Measurements from ENCODE around the gene ATP11A.
A peak's percentile ranks its signal among the peaks of the same experiment; 100 is the strongest.
"Not testable (repeated sequence)": the region's sequence is repeated elsewhere in the genome, so short reads cannot be mapped to it uniquely, and the experiment has no call there.

The ATP11A gene

GRCh38 chr13:112674412-112675365 lies 15.1 kb upstream of the ATP11A start:
- H3K79me2 ChIP-seq (ENCODE audit: low read length): no peaks in the 10 kb centered on the region
- TF ChIP-seq EZH2 (optimal IDR thresholded peaks at IDR 0.05; ENCODE audit: low read depth, low read length): no peak
- TF ChIP-seq, protein P1, sequence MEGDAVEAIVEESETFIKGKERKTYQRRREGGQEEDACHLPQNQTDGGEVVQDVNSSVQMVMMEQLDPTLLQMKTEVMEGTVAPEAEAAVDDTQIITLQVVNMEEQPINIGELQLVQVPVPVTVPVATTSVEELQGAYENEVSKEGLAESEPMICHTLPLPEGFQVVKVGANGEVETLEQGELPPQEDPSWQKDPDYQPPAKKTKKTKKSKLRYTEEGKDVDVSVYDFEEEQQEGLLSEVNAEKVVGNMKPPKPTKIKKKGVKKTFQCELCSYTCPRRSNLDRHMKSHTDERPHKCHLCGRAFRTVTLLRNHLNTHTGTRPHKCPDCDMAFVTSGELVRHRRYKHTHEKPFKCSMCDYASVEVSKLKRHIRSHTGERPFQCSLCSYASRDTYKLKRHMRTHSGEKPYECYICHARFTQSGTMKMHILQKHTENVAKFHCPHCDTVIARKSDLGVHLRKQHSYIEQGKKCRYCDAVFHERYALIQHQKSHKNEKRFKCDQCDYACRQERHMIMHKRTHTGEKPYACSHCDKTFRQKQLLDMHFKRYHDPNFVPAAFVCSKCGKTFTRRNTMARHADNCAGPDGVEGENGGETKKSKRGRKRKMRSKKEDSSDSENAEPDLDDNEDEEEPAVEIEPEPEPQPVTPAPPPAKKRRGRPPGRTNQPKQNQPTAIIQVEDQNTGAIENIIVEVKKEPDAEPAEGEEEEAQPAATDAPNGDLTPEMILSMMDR (IDR thresholded peaks at IDR 0.05; ENCODE audit: low read length): no peak
- TF ChIP-seq EZH2phosphoT487 (IDR thresholded peaks at IDR 0.05; ENCODE audit: low read length): no peak

GRCh38 chr13:112675366-112675756 lies 14.5 kb upstream of the ATP11A start:
- Histone ChIP-seq H2AFZ (ENCODE audit: low read length) (no peak overlapping the region), H3K9me2 (replicated peaks; ENCODE audit: insufficient read depth, low read length) (no peaks in the 10 kb centered on the region), H3F3A (ENCODE audit: insufficient read depth, low read length) (peaks cover 10% of the 10 kb centered on the region; the same call in 1 of the 2 replicates), H3K9me3 (replicated peaks; ENCODE audit: insufficient read depth, low read length) (no peaks in the 10 kb centered on the region), H3K79me2 (ENCODE audit: low read length) (no peaks in the 10 kb centered on the region), H3K4me3 (ENCODE audit: low read length) (no peak overlapping the region), H3K9ac (ENCODE audit: low read length) (no peak overlapping the region), H3K4me2 (ENCODE audit: low read depth, low read length) (no peak overlapping the region), H3K4me1 (ENCODE audit: low read length) (peaks cover 17% of the 10 kb centered on the region), H4K20me1 (ENCODE audit: insufficient read depth, low read length) (no peaks in the 10 kb centered on the region), H3K27ac (ENCODE audit: low read length) (no peak overlapping the region), H3K36me3 (replicated peaks; ENCODE audit: insufficient read depth, low read length) (no peaks in the 10 kb centered on the region), H3K27me3 (replicated peaks; ENCODE audit: insufficient read depth, low read length) (no peaks in the 10 kb centered on the region; the same call in 1 of the 2 replicates)
- no peak for DNase-seq
- TF ChIP-seq, protein P1 (IDR thresholded peaks at IDR 0.05; ENCODE audit: low read length): no peak
- TF ChIP-seq EZH2phosphoT487 (IDR thresholded peaks at IDR 0.05; ENCODE audit: low read length): no peak
- TF ChIP-seq EZH2 (optimal IDR thresholded peaks at IDR 0.05; ENCODE audit: low read depth, low read length): no peak

More at GRCh38 chr13:112674412-112675365, 15.1 kb upstream of the ATP11A start:
- no peak overlapping the region for H3K9ac ChIP-seq (ENCODE audit: low read length)
- H3K4me1 ChIP-seq (ENCODE audit: low read length): peaks cover 17% of the 10 kb centered on the region
- peak overlapping the region; percentile 57; the same call in 1 of the 2 replicates for H3K4me2 ChIP-seq (ENCODE audit: low read depth, low read length)
- H3K27me3 ChIP-seq (replicated peaks; ENCODE audit: insufficient read depth, low read length): no peaks in the 10 kb centered on the region; the same call in 1 of the 2 replicates
- H3K9me3 ChIP-seq (replicated peaks; ENCODE audit: insufficient read depth, low read length): no peaks in the 10 kb centered on the region
- peak overlapping the region; percentile 10; the same call in 1 of the 2 replicates for H3K27ac ChIP-seq (ENCODE audit: low read length)
- no peaks in the 10 kb centered on the region for H3K36me3 ChIP-seq (replicated peaks; ENCODE audit: insufficient read depth, low read length)
- H4K20me1 ChIP-seq (ENCODE audit: insufficient read depth, low read length): no peaks in the 10 kb centered on the region
- H3K4me3 ChIP-seq (ENCODE audit: low read length): no peak overlapping the region
- no peaks in the 10 kb centered on the region for H3K9me2 ChIP-seq (replicated peaks; ENCODE audit: insufficient read depth, low read length)
- H2AFZ ChIP-seq (ENCODE audit: low read length): peak overlapping the region; percentile 71; the same call in 1 of the 2 replicates
- DNase-seq: peak; percentile 55
- peaks cover 10% of the 10 kb centered on the region; the same call in 1 of the 2 replicates for H3F3A ChIP-seq (ENCODE audit: insufficient read depth, low read length)

DNA sequence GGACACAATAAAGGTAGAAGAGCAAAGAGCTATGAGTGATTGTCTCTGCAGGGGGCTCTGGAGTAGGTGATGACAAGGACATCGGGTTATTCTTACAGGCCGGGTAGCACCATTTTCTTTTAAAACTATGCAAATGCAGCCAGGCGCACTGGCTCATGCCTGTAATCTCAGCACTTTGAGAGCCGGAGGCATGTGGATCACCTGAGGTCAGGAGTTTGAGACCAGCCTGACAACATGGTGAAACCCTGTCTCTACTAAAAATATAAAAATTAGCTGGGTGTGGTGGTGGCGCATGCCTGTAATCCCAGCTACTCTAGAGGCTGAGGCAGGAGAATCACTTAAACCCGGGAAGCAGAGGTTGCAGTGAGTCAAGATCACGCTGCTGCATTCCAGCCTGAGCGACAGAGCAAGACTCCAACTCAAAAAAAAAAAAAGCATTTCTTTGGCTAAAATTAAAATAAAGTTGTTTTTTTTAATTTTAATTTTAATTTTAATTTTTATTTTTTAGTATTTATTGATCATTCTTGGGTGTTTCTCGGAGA lies 12.3 kb upstream of the ATP11A start:
- H4K20me1 ChIP-seq (ENCODE audit: insufficient read depth, low read length); H3K9me2 ChIP-seq (replicated peaks; ENCODE audit: insufficient read depth, low read length); H3K4me2 ChIP-seq (ENCODE audit: low read depth, low read length); DNase-seq; H3K79me2 ChIP-seq (ENCODE audit: low read length); H3K27ac ChIP-seq (ENCODE audit: low read length); H3K36me3 ChIP-seq (replicated peaks; ENCODE audit: insufficient read depth, low read length); H2AFZ ChIP-seq (ENCODE audit: low read length); H3K9me3 ChIP-seq (replicated peaks; ENCODE audit: insufficient read depth, low read length); H3K4me3 ChIP-seq (ENCODE audit: low read length); H3K9ac ChIP-seq (ENCODE audit: low read length); H3K27me3 ChIP-seq (replicated peaks; ENCODE audit: insufficient read depth, low read length): not testable (repeated sequence)
- Histone ChIP-seq H3K4me1 (ENCODE audit: low read length) (peaks cover 17% of the 10 kb centered on the region), H3F3A (ENCODE audit: insufficient read depth, low read length) (peaks cover 10% of the 10 kb centered on the region; the same call in 1 of the 2 replicates)
